ENCODE data around the gene MCTP1. TPM values are rescaled to one million over a fixed set of nuclear protein-coding genes. Genes with fewer than 3 reads are reported as not detected.
A peak's percentile ranks its signal among the peaks of the same experiment; 100 is the strongest.

The MCTP1 gene
- total and polyA plus RNA-seq, 2 of the 13 experiments (the other 11 are each of a cell fraction or from before 2014, with no cell fraction given): 0.15 to 0.48 TPM

GRCh38 chr5:95032801-95033200 lies 252.1 kb downstream of the MCTP1 start:
- WGBS (ENCODE audit: low lambda C conversion rate): 81% methylated on average over 1 of the region's 1 CpG
- Histone ChIP-seq H3K4me3 (replicated peaks in 1 of 3; ENCODE audit: insufficient read depth in 1 of 3, low read depth in 2 of 3, low read length in 3 of 3) (no peak overlapping the region), H3K27me3 (ENCODE audit: control insufficient read depth in 1 of 2, insufficient read depth in 2 of 2, low read length in 2 of 2) (no peaks in the 10 kb centered on the region), H3K27ac (ENCODE audit: extremely low read length, insufficient read depth, low read length) (no peak overlapping the region), H4K20me1 (ENCODE audit: insufficient read depth, low read length) (no peaks in the 10 kb centered on the region), H3K79me2 (ENCODE audit: insufficient read depth, low read length) (no peaks in the 10 kb centered on the region), H3K4me1 (ENCODE audit: insufficient read depth, low read length) (no peaks in the 10 kb centered on the region), H3K9me3 (ENCODE audit: low read length) (no peaks in the 10 kb centered on the region), H2AFZ (ENCODE audit: low read length) (no peak overlapping the region), H3K36me3 (replicated peaks in 1 of 2; ENCODE audit: control insufficient read depth in 1 of 2, insufficient read depth in 2 of 2, low read length in 2 of 2) (no peaks in the 10 kb centered on the region), H3K4me2 (ENCODE audit: low read depth, low read length) (no peak overlapping the region), H3K9ac (ENCODE audit: insufficient read depth, low read depth, low read length) (no peak overlapping the region)
- FAIRE-seq (no peak), DNase-seq (ENCODE audit: low spot score) (no peak), ATAC-seq (no peak)
- TF ChIP-seq YEATS4 (CRISPR knock-in tag; IDR thresholded peaks at IDR 0.05; ENCODE audit: borderline replicate concordance) (no peak), TMF1 (CRISPR knock-in tag; IDR thresholded peaks at IDR 0.05; ENCODE audit: low read depth) (no peak)
- in situ Hi-C loops (cut with HindIII; ENCODE audit: extremely low pct_ligation_motif_present, low pct_unique_long_range_greater_than_20kb) (no loop called here), intact Hi-C loops (cut with micrococcal nuclease; ENCODE audit: unreplicated experiment) (no loop called here)
- no TSS peak for BruUV-seq (replicated peaks)
- ChIA-PET POLR2A (no interaction called here), CTCF (ENCODE audit: low intra/inter-chr PET ratio, low total read pairs) (no interaction called here)

- in situ Hi-C loops (cut with HindIII; ENCODE audit: extremely low pct_ligation_motif_present, low pct_unique_long_range_greater_than_20kb) (no loop called here), intact Hi-C loops (cut with micrococcal nuclease; ENCODE audit: unreplicated experiment) (no loop called here)
- ChIA-PET CTCF (ENCODE audit: low intra/inter-chr PET ratio, low total read pairs) (no interaction called here), POLR2A (no interaction called here)
- TF ChIP-seq GABPA (IDR thresholded peaks at IDR 0.05; ENCODE audit: low read depth, low read length) (no peak), GABPA (CRISPR knock-in tag; IDR thresholded peaks at IDR 0.05; ENCODE audit: low read depth) (0 out of 2 replicates have a peak, but pooled peaks have one; percentile 21), RCOR2 (CRISPR knock-in tag; IDR thresholded peaks at IDR 0.05) (no peak), NFE2L1 (CRISPR knock-in tag; IDR thresholded peaks at IDR 0.05; ENCODE audit: borderline replicate concordance) (no peak), MAFG (CRISPR knock-in tag; IDR thresholded peaks at IDR 0.05) (no peak), DPF2 (CRISPR knock-in tag; IDR thresholded peaks at IDR 0.05; ENCODE audit: borderline replicate concordance, low read depth) (no peak)
- Histone ChIP-seq H4K20me1 (ENCODE audit: insufficient read depth, low read length) (no peaks in the 10 kb centered on the region), H3K36me3 (replicated peaks in 1 of 2; ENCODE audit: control insufficient read depth in 1 of 2, insufficient read depth in 2 of 2, low read length in 2 of 2) (no peaks in the 10 kb centered on the region), H3K4me1 (ENCODE audit: insufficient read depth, low read length) (no peaks in the 10 kb centered on the region), H3K9me3 (ENCODE audit: low read length) (no peaks in the 10 kb centered on the region), H3K4me3 (replicated peaks in 1 of 3; ENCODE audit: insufficient read depth in 1 of 3, low read depth in 2 of 3, low read length in 3 of 3) (no peak overlapping the region), H3K9ac (ENCODE audit: insufficient read depth, low read depth, low read length) (no peak overlapping the region), H3K27ac (ENCODE audit: extremely low read length, insufficient read depth, low read length) (no peak overlapping the region), H3K4me2 (ENCODE audit: low read depth, low read length) (no peak overlapping the region), H2AFZ (ENCODE audit: low read length) (no peak overlapping the region), H3K79me2 (ENCODE audit: insufficient read depth, low read length) (no peaks in the 10 kb centered on the region), H3K27me3 (ENCODE audit: control insufficient read depth in 1 of 2, insufficient read depth in 2 of 2, low read length in 2 of 2) (no peaks in the 10 kb centered on the region)
- no TSS peak for BruUV-seq (replicated peaks)
- ATAC-seq: no peak
- WGBS (ENCODE audit: low lambda C conversion rate): 39% methylated on average over 6 of the region's 9 CpGs
- FAIRE-seq: no peak
- DNase-seq (ENCODE audit: low spot score): no peak
These were observed 255.1 kb downstream of the MCTP1 start for GRCh38 chr5:95029569-95030366.
